Large intestine (tissue), 3 donors: ENCODE data around the gene RASA4B. TPM values are rescaled to one million over a fixed set of nuclear protein-coding genes. Genes with fewer than 3 reads are reported as not detected.
A peak's percentile ranks its signal among the peaks of the same experiment; 100 is the strongest.

Experiments used
- DNase-seq, 2 donors: peaks; one replicate each; pipeline versions ENCODE4 v3.0.0 to v3.0.0-alpha.2; 2013
- H3K27ac ChIP-seq: one replicate; pipeline ENCODE4 v1.5.1; 2013; ENCODE audit warnings: low read length
- H3K27me3 ChIP-seq: 2 replicates; pipeline ENCODE4 v1.6.1; 2013; ENCODE audit warnings: low read length; ENCODE audit not compliant: control insufficient read depth, insufficient read depth
- H3K36me3 ChIP-seq: 2 replicates; pipeline ENCODE4 v1.6.1; 2013; ENCODE audit warnings: low read length; ENCODE audit not compliant: control insufficient read depth, insufficient read depth
- H3K4me1 ChIP-seq: one replicate; pipeline ENCODE4 v1.6.1; 2013; ENCODE audit warnings: low read length; ENCODE audit not compliant: control insufficient read depth, insufficient read depth
- H3K4me3 ChIP-seq: one replicate; pipeline ENCODE4 v1.5.1; 2013; ENCODE audit warnings: low read length
- H3K9me3 ChIP-seq: one replicate; pipeline ENCODE4 v1.6.1; 2013; ENCODE audit warnings: mild to moderate bottlenecking, low read depth, low read length, moderate library complexity; ENCODE audit not compliant: control insufficient read depth
- WGBS: methylation state at CpG from one replicate; pipeline ENCODE4 v1.1.5; 2013; ENCODE audit warnings: low lambda C conversion rate; ENCODE audit not compliant: insufficient coverage; 5-methylcytosine and 5-hydroxymethylcytosine counted together
- polyA plus RNA-seq: library from polyadenylated mRNA; unstranded; fragments of 120-200 nt; gene quantifications from one replicate; pipeline ENCODE4 v1.2.1, GENCODE V29; 2013

The RASA4B gene
- polyA plus RNA-seq, 1 donor: 14.2 TPM

GRCh38 chr7:102434039-102434486, 83.5 kb downstream of the RASA4B start:
- Histone ChIP-seq H3K27me3 (no peaks in the 10 kb centered on the region), H3K4me3 (peak overlapping the region; percentile 76), H3K4me1 (peaks cover 15% of the 10 kb centered on the region), H3K27ac (no peak overlapping the region), H3K36me3 (peaks cover under 1% of the 10 kb centered on the region), H3K9me3 (no peaks in the 10 kb centered on the region)
- no peak for DNase-seq
- no CpG with 5 or more reads among the region's 9 CpGs for WGBS

- H3K27ac ChIP-seq: no peak within 1 kb of the TSS
- DNase-seq: peak; percentile 48 to 62
- no peaks in the 10 kb centered on the region for H3K9me3 ChIP-seq
- WGBS: no CpG with 5 or more reads among the region's 90 CpGs
- H3K4me1 ChIP-seq: peaks cover 15% of the 10 kb centered on the region
- peak within 1 kb of the TSS; percentile 76 for H3K4me3 ChIP-seq
- H3K36me3 ChIP-seq: no peaks in the 10 kb centered on the region
- H3K27me3 ChIP-seq: no peaks in the 10 kb centered on the region
Measured at GRCh38 chr7:102433219-102434038, 84.1 kb downstream of the RASA4B start, which contains the start of gene ORAI2. ORAI2 (plus strand) TSS chr7:102433575; CDS start chr7:102438957, 5,382 bp downstream.

Other genes with a start within 250 kb of the RASA4B start
- 1.6 TPM for gene SH2B2, start 230.9 kb downstream of the RASA4B start, polyA plus RNA-seq
- 4.3 TPM for gene SPDYE6, start 161.3 kb downstream of the RASA4B start, polyA plus RNA-seq
- 30.0 TPM for gene PRKRIP1, start 121.4 kb downstream of the RASA4B start, polyA plus RNA-seq
- gene ORAI2, start 84.2 kb downstream of the RASA4B start, polyA plus RNA-seq: 9.9 TPM
- 10.5 TPM for gene ALKBH4, start 52.9 kb downstream of the RASA4B start, polyA plus RNA-seq
- gene LRWD1, start 52.8 kb downstream of the RASA4B start, polyA plus RNA-seq: 11.2 TPM
- gene POLR2J, start 38.9 kb downstream of the RASA4B start, polyA plus RNA-seq: 50.7 TPM
- 17.0 TPM for gene UPK3BL2, start 25.9 kb upstream of the RASA4B start, polyA plus RNA-seq
- 3.2 TPM for gene SPDYE2, start 33.4 kb upstream of the RASA4B start, polyA plus RNA-seq
- 40.4 TPM for gene POLR2J3, start 54.8 kb upstream of the RASA4B start, polyA plus RNA-seq
- 30.1 TPM for gene RASA4, start 99.0 kb upstream of the RASA4B start, polyA plus RNA-seq
- 33.0 TPM for gene UPK3BL1, start 125.0 kb upstream of the RASA4B start, polyA plus RNA-seq
- 1.0 TPM for gene SPDYE2B, start 132.5 kb upstream of the RASA4B start, polyA plus RNA-seq
- 4.4 TPM for gene POLR2J2, start 153.9 kb upstream of the RASA4B start, polyA plus RNA-seq
- gene FAM185A, start 231.2 kb upstream of the RASA4B start, polyA plus RNA-seq: 7.4 TPM